Inferior parietal cortex (tissue), 1 donor: ENCODE data around the gene C1orf167.
A peak's percentile ranks its signal among the peaks of the same experiment; 100 is the strongest.

Source experiments
- DNase-seq: peaks from one replicate; pipeline ENCODE4 v3.0.0-alpha.2; 2016; ENCODE audit errors: extremely low spot score

The C1orf167 gene

GRCh38 chr1:11833900-11834299 lies 71.9 kb downstream of the C1orf167 start:
- no peak for DNase-seq

DNA sequence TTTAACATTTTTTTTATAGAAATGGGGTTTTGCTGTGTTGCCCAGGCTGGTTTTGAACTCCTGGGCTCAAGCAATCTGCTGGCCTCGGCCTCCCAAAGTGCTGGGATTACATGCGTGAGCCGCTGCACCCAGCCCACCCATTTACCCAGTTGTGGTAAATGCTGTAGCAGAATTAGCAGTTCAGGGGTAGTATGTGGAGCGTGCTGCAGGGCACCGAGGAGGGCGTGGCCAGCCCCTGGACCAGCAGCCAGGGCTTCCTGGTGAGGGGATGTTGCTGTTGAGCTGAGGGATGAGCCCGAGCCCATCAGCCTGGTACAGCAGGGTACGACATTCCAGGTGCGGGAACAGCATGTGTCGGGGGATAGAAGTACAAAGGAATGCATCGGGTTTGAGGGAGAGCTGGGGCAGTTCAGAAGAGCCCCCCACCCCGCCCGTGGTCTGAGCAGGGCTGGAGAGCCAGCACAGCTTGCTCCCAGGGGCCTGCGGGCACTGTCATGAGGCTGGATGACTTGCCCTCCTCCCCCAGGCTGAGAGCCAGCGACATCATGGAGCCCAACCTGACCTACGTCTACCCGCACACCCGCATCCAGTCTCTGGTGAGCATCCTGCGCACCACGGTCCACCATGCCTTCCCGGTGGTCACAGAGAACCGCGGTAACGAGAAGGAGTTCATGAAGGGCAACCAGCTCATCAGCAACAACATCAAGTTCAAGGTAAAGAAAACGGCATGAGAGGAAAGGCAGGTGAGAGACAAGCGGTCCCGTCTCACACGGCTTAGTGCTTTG lies 73.6 kb downstream of the C1orf167 start:
- no peak for DNase-seq

- DNase-seq, result no peak
Observed at GRCh38 chr1:11836955-11837766, 75.2 kb downstream of the C1orf167 start.

- no peak for DNase-seq
Observed at GRCh38 chr1:11837767-11838348, 75.9 kb downstream of the C1orf167 start.

DNA sequence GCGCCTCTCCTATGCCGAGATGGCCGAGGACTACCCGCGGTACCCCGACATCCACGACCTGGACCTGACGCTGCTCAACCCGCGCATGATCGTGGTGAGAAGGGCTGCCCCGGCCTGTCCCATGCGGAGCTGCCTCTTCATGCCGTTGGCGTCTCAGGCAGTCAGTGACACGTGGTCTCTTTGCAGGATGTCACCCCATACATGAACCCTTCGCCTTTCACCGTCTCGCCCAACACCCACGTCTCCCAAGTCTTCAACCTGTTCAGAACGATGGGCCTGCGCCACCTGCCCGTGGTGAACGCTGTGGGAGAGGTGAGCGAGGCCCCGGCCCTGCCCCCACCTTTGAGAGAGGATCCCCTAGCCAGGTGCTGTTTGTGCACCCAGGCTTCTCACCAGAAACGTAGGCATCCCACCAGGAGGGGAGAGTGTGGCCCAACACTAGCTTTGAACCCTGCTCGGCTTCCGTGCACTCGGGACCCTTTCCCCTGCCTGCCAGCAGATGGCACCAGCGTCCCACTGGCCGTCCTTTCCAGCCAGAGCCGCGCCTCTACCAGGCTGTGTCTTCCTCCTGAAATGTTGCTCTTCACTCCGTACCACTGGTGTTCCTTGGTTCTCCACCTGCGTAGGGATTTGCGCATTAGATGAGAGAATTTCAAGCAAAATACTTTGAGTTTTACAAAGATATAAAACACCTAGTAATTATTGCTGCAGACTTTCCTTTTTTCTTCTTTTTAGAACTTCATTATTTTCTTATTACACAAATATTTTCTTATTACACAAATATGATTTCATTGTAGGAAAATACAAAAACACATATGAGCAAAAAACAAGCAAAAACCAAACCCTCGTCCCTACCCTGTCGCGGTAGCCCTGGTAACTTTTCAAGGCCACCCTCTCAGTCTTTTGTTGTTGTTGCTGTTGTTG lies 76.6 kb downstream of the C1orf167 start:
- DNase-seq, result peak; percentile 73
